HL-60 (cell line): ENCODE data around the gene IL22RA1.

Experiments
- DNase-seq, 2 experiments: peaks; one replicate each; pipeline ENCODE4 v3.0.0-alpha.2; 2010 to 2020; ENCODE audit warnings: low read depth in 1 of 2, low spot score in 1 of 2
- H3K27ac ChIP-seq: fragments of 250-450 bp; sonication (Bioruptor Pico); replicated peaks from 2 replicates; pipeline ENCODE4 v1.5.1; 2020; ENCODE audit warnings: mild to moderate bottlenecking, moderate library complexity
- H3K27me3 ChIP-seq: fragments of 250-450 bp; sonication (Bioruptor Pico); 2 replicates; pipeline ENCODE4 v1.5.1; 2021; ENCODE audit warnings: mild to moderate bottlenecking, moderate library complexity; ENCODE audit not compliant: insufficient read depth, poor library complexity, severe bottlenecking
- H3K4me3 ChIP-seq: replicated peaks from 2 replicates; pipeline ENCODE4 v1.5.1; 2011; ENCODE audit warnings: mild to moderate bottlenecking, control low read depth, low read length; ENCODE audit not compliant: insufficient read depth
- GABPA ChIP-seq: IDR thresholded peaks from 2 replicates; pipeline ENCODE4 v1.6.1; 2012; ENCODE audit warnings: low read depth
- POLR2AphosphoS5 ChIP-seq: IDR thresholded peaks from 2 replicates; pipeline ENCODE4 v1.6.1; 2012; ENCODE audit warnings: low read depth
- SPI1 ChIP-seq: IDR thresholded peaks from 2 replicates; pipeline ENCODE4 v1.6.1; 2012; ENCODE audit warnings: low read depth, mild to moderate bottlenecking, borderline replicate concordance
- TF ChIP-seq, protein P1 (sequence below): IDR thresholded peaks from 2 replicates; pipeline ENCODE4 v1.6.1; 2012; ENCODE audit warnings: low read depth; ENCODE audit not compliant: insufficient replicate concordance
- TF ChIP-seq, protein P2 (sequence below): IDR thresholded peaks from one replicate; pipeline ENCODE4 v1.5.1; 2011; ENCODE audit warnings: low read length, control low read depth, inconsistent platforms; ENCODE audit not compliant: insufficient read depth

IL22RA1 gene

DNA sequence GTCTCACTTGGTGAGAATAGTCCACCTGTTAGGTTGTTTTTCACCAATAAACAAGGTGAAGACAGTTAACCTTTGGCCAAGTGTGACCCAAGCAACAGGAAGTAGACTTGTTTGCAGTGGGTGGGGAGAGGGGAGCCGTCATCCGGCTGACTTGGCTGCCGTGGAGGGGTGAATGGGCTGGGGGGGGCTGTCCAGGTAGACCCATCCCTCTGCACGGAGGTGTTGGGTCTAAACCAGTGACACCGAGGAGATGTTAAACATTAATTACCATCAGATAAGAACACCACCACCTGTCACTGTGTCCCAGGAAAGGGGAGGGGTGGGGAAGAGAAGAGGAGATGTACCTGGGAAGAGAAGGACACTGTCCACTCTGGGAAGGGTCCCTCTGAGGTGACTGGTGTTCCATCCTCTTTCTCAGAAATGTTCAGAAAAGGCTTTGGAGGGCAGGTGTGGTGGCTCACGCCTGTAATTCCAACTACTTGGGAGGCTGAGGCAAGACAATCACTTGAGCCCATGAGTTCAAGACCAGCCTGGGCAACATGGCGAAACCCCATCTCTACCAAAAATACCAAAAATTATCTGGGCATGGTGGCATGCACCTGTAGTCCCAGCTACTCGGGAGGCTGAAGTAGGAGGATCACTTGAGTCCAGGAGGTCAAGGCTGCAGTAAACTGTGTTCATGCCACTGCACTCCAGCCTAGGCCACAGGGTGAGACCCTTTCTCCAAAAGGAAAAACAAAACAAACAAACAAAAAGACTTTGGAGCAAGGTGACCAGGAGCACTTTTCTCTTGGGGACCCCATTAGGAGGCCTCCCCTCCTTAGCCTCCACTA lies 24.3 kb downstream of the IL22RA1 start:
- DNase-seq: no peak
- Histone ChIP-seq H3K4me3 (no peak overlapping the region), H3K27me3 (no peaks in the 10 kb centered on the region), H3K27ac (no peak overlapping the region)
- TF ChIP-seq GABPA: no peak
- no peak for TF ChIP-seq POLR2AphosphoS5
- TF ChIP-seq, protein P1, sequence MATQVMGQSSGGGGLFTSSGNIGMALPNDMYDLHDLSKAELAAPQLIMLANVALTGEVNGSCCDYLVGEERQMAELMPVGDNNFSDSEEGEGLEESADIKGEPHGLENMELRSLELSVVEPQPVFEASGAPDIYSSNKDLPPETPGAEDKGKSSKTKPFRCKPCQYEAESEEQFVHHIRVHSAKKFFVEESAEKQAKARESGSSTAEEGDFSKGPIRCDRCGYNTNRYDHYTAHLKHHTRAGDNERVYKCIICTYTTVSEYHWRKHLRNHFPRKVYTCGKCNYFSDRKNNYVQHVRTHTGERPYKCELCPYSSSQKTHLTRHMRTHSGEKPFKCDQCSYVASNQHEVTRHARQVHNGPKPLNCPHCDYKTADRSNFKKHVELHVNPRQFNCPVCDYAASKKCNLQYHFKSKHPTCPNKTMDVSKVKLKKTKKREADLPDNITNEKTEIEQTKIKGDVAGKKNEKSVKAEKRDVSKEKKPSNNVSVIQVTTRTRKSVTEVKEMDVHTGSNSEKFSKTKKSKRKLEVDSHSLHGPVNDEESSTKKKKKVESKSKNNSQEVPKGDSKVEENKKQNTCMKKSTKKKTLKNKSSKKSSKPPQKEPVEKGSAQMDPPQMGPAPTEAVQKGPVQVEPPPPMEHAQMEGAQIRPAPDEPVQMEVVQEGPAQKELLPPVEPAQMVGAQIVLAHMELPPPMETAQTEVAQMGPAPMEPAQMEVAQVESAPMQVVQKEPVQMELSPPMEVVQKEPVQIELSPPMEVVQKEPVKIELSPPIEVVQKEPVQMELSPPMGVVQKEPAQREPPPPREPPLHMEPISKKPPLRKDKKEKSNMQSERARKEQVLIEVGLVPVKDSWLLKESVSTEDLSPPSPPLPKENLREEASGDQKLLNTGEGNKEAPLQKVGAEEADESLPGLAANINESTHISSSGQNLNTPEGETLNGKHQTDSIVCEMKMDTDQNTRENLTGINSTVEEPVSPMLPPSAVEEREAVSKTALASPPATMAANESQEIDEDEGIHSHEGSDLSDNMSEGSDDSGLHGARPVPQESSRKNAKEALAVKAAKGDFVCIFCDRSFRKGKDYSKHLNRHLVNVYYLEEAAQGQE: no peak
- TF ChIP-seq SPI1: no peak
- TF ChIP-seq, protein P2, sequence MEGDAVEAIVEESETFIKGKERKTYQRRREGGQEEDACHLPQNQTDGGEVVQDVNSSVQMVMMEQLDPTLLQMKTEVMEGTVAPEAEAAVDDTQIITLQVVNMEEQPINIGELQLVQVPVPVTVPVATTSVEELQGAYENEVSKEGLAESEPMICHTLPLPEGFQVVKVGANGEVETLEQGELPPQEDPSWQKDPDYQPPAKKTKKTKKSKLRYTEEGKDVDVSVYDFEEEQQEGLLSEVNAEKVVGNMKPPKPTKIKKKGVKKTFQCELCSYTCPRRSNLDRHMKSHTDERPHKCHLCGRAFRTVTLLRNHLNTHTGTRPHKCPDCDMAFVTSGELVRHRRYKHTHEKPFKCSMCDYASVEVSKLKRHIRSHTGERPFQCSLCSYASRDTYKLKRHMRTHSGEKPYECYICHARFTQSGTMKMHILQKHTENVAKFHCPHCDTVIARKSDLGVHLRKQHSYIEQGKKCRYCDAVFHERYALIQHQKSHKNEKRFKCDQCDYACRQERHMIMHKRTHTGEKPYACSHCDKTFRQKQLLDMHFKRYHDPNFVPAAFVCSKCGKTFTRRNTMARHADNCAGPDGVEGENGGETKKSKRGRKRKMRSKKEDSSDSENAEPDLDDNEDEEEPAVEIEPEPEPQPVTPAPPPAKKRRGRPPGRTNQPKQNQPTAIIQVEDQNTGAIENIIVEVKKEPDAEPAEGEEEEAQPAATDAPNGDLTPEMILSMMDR: no peak

DNA sequence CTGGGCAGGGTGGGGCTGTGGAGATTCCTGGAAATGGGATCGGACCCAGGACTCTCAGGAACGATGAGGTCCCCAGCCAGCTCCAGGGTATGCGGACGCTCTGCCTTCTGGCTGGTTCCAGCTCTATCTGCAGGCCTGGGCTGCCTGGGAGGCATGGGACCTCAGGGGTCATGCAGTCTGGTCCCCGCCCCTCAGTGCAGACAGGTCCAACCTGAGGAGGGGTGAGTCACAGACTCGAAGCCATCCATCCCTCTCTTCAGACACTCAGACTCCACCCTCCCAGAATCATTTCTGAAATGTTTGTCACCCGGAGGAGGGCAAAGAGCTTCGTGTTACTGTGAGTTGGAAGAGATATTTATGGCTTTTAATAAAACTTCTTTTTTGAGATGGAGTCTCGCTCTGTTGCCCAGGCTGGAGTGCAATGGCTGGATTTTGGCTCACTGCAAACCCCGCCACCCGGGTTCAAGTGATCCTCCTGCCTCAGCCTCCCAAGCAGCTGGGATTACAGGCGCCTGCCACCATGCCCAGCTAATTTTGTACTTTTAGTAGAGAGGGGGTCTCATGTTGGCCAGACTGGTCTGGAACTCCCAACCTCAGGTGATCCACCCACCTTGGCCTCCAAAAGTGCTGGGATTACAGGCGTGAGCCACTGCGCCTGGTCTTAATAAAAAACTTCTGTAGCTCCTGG lies 25.1 kb downstream of the IL22RA1 start:
- H3K27me3 ChIP-seq: no peaks in the 10 kb centered on the region
- no peak for DNase-seq
- no peak overlapping the region for H3K27ac ChIP-seq
- H3K4me3 ChIP-seq: no peak overlapping the region
- TF ChIP-seq POLR2AphosphoS5: no peak
- TF ChIP-seq, protein P2: no peak
- TF ChIP-seq, protein P1: no peak
- TF ChIP-seq GABPA: no peak
- no peak for TF ChIP-seq SPI1

DNA sequence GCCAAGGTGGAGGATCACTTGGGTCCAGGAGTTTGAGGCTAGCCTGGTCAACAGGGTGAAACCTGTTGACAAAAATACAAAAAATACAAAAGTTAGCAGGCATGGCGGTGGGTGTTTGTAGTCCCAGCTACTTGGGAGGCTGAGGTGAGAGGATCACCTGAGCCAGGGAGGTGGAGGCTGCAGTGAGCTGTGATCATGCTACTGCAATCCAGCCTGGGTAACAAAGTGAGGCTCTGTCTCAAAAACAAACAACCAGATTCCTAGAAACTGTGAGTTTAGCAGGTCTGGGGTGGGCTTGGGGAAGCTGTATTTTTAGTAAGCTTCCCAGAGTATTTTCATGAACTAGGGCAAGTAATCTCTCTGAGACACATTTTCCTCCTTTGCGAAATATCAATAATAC lies 25.8 kb downstream of the IL22RA1 start:
- Histone ChIP-seq H3K27me3 (no peaks in the 10 kb centered on the region), H3K4me3 (no peak overlapping the region), H3K27ac (no peak overlapping the region)
- DNase-seq: no peak
- TF ChIP-seq, protein P1: no peak
- TF ChIP-seq, protein P2: no peak
- TF ChIP-seq GABPA (no peak), POLR2AphosphoS5 (no peak)
